HEK293 (cell line): ENCODE results near the gene DGCR2.

Experiments
- CTCF ChIA-PET: fragments of 350-600 bp; formaldehyde crosslinking; extraction: SDS; loops from one replicate; lab custom pipeline; 2021; ENCODE audit warnings: antibody characterized with exemption; lab: Yijun Ruan, JAX
- POLR2A ChIA-PET: fragments of 300-600 bp; formaldehyde crosslinking; extraction: SDS; loops from one replicate; lab custom pipeline; 2020; ENCODE audit warnings: antibody characterized with exemption, inconsistent platforms; lab: Yijun Ruan, JAX
- H3K27ac ChIP-seq: fragments of 200-500 bp; sonication (Bioruptor generic); 2 replicates; pipeline ENCODE4 v1.5.1; 2014; ENCODE audit warnings: low read depth, low read length, control low read depth, inconsistent platforms; ENCODE audit errors: extremely low read depth
- H3K36me3 ChIP-seq, 2 experiments: fragments of 200-500 bp in 1 of 2; sonication (Bioruptor generic) in 1 of 2; 1 replicate in 1 of 2; 2 replicates in 1 of 2; pipeline ENCODE4 v1.5.1; 2014 to 2017; ENCODE audit warnings: inconsistent platforms in 2 of 2, low read length in 2 of 2; ENCODE audit not compliant: control insufficient read depth in 2 of 2, insufficient read depth in 1 of 2
- H3K4me1 ChIP-seq: fragments of 200-500 bp; sonication (Bioruptor generic); 2 replicates; pipeline ENCODE4 v1.5.1; 2014; ENCODE audit warnings: mild to moderate bottlenecking, low read length, inconsistent platforms; ENCODE audit not compliant: control insufficient read depth, insufficient read depth
- H3K4me3 ChIP-seq: 2 replicates; pipeline ENCODE4 v1.5.1; 2011; ENCODE audit warnings: low read depth, mild to moderate bottlenecking, control low read depth, low read length, moderate library complexity
- H3K9me3 ChIP-seq: fragments of 200-500 bp; sonication (Bioruptor generic); 2 replicates; pipeline ENCODE4 v1.5.1; 2014; ENCODE audit warnings: low read depth, low read length, inconsistent platforms; ENCODE audit not compliant: control insufficient read depth, insufficient read depth
- SETDB1 ChIP-seq: IDR thresholded peaks from one replicate; pipeline ENCODE4 v1.6.1; 2017; ENCODE audit warnings: mild to moderate bottlenecking, low read length, moderate library complexity, mixed read lengths; ENCODE audit not compliant: insufficient read length
- TCF7L2 ChIP-seq: IDR thresholded peaks from 2 replicates; pipeline ENCODE4 v1.6.1; 2011; ENCODE audit warnings: low read depth, mild to moderate bottlenecking, inconsistent platforms, low read length, moderate library complexity, borderline replicate concordance
- ZBTB17 ChIP-seq: fragments of 450-650 bp; formaldehyde crosslinking; IDR thresholded peaks from 2 replicates; pipeline ENCODE4 v1.5.1; 2016; ENCODE audit warnings: missing biosample characterization, missing genetic modification characterization
- ZFP37 ChIP-seq: fragments of 450-650 bp; formaldehyde crosslinking; IDR thresholded peaks from 2 replicates; pipeline ENCODE4 v1.5.1; 2016; ENCODE audit warnings: missing biosample characterization, missing genetic modification characterization
- ZNF202 ChIP-seq: fragments of 450-650 bp; formaldehyde crosslinking; IDR thresholded peaks from 2 replicates; pipeline ENCODE4 v1.5.1; 2016; ENCODE audit warnings: missing biosample characterization, missing genetic modification characterization, borderline replicate concordance
- ZNF24 ChIP-seq: fragments of 450-650 bp; formaldehyde crosslinking; IDR thresholded peaks from 2 replicates; pipeline ENCODE4 v1.5.1; 2016; ENCODE audit warnings: missing biosample characterization, missing genetic modification characterization
- ZNF311 ChIP-seq: fragments of 450-650 bp; formaldehyde crosslinking; IDR thresholded peaks from 2 replicates; pipeline ENCODE4 v1.5.1; 2017; ENCODE audit warnings: missing biosample characterization, missing genetic modification characterization, borderline replicate concordance
- ZNF324 ChIP-seq: fragments of 450-650 bp; formaldehyde crosslinking; IDR thresholded peaks from 2 replicates; pipeline ENCODE4 v1.5.1; 2016; ENCODE audit warnings: missing biosample characterization, missing genetic modification characterization
- ZNF473 ChIP-seq: fragments of 450-650 bp; formaldehyde crosslinking; IDR thresholded peaks from 2 replicates; pipeline ENCODE4 v1.5.1; 2017; ENCODE audit warnings: missing biosample characterization, missing genetic modification characterization
- ZNF624 ChIP-seq: fragments of 450-650 bp; formaldehyde crosslinking; IDR thresholded peaks from 2 replicates; pipeline ENCODE4 v1.5.1; 2017; ENCODE audit warnings: missing biosample characterization, missing genetic modification characterization
- ZNF664 ChIP-seq: fragments of 450-650 bp; formaldehyde crosslinking; IDR thresholded peaks from 2 replicates; pipeline ENCODE4 v1.5.1; 2016; ENCODE audit warnings: missing biosample characterization, missing genetic modification characterization
- TF ChIP-seq, protein P1 (sequence below): fragments of 450-650 bp; formaldehyde crosslinking; IDR thresholded peaks from 2 replicates; pipeline ENCODE4 v1.5.1; 2016; ENCODE audit warnings: missing biosample characterization, missing genetic modification characterization
- TF ChIP-seq, protein P2 (sequence below): fragments of 450-650 bp; formaldehyde crosslinking; IDR thresholded peaks from 2 replicates; pipeline ENCODE4 v1.5.1; 2016; ENCODE audit warnings: missing biosample characterization, missing genetic modification characterization, low read depth
- TF ChIP-seq, protein P3 (sequence below): fragments of 450-650 bp; formaldehyde crosslinking; IDR thresholded peaks from 2 replicates; pipeline ENCODE4 v1.5.1; 2016; ENCODE audit warnings: missing biosample characterization, missing genetic modification characterization
- TF ChIP-seq, protein P4 (sequence below): fragments of 450-650 bp; formaldehyde crosslinking; IDR thresholded peaks from 2 replicates; pipeline ENCODE4 v1.5.1; 2017; ENCODE audit warnings: missing biosample characterization, mild to moderate bottlenecking, missing genetic modification characterization, moderate library complexity
- TF ChIP-seq, protein P5 (sequence below): fragments of 450-650 bp; formaldehyde crosslinking; IDR thresholded peaks from 2 replicates; pipeline ENCODE4 v1.5.1; 2016; ENCODE audit warnings: missing biosample characterization, missing genetic modification characterization

Gene DGCR2

DNA sequence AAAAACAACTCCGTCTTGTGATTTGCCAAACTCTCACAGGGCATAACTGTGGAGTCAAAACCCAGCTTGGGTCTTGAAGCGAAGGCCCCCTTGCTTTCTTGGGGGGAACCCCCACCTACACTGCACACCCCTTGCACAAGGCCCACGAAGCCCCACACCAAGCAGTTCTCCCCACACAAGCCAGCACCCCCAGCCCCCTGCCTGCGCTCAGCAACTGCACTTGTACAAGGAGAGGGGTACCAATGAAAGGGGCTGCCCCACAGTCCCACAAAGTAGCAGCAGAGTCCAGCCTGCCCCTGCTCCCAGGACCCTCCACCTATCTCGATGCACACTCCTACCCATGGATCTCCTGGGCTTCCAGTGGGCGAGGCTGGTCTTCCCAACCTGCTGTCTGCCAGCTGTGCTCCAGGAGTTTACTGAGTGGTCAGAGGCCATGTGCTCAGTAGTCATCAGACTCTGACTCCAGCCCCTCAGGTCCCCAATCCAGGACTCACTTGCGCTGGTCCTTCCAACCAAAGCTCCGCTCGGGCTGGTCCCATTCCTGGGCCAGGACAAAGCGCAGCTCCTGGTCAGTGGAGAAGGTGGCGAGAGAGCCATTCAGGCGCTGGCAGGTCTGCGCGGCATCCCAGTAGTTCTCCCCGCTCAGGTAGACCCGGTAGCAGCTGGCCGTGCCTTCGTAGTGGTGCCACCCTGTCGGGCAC lies 57.7 kb downstream of the DGCR2 start (continued):
- TF ChIP-seq, protein P1, sequence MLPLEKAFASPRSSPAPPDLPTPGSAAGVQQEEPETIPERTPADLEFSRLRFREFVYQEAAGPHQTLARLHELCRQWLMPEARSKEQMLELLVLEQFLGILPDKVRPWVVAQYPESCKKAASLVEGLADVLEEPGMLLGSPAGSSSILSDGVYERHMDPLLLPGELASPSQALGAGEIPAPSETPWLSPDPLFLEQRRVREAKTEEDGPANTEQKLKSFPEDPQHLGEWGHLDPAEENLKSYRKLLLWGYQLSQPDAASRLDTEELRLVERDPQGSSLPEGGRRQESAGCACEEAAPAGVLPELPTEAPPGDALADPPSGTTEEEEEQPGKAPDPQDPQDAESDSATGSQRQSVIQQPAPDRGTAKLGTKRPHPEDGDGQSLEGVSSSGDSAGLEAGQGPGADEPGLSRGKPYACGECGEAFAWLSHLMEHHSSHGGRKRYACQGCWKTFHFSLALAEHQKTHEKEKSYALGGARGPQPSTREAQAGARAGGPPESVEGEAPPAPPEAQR (tag by site-specific recombination) = no peak
- TF ChIP-seq ZNF324 (no peak), ZNF624 (no peak), ZNF311 (tag by site-specific recombination) (no peak), ZNF473 (tag by site-specific recombination) (no peak), ZNF24 (tag by site-specific recombination) (no peak), TCF7L2 (no peak)

DNA sequence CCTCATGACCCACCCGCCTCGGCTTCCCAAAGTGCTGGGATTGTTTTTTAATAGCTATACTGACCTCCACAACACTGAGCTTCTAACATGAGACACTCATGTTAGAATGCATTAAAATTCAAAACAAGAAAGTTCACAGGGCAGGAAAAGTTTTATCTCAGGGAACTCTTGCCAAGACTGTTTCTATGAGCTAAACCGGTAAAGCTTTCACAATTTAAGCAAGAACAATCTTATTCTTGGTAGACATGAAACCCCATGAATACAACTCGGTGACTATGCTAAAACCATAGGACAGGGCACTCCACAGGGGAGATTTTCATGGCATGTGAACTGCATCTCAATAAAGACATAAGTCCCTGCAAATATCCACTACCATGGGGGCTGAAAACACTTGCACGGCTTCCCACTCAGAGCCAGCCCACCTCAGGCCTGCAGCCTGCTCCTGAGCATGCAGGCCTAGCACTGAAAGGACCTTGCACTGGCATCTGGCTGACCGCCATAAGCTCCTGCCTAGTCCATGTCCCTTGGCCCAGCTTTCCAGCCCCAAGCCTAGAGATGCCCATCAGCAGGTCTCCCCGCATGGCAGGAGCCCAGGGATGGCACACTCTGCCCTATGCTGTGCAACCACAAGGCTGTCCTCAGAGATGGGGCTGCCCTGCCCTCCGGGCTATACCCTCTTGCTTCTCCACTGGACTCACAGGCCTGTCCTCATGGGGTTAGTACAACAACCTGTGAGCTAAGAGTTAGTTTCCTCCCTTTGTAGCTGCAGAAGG lies 58.4 kb downstream of the DGCR2 start:
- H3K36me3 ChIP-seq = peaks cover 5 to 96% of the 10 kb centered on the region in 2 experiments; a peak in 2 of 3 replicates

DNA sequence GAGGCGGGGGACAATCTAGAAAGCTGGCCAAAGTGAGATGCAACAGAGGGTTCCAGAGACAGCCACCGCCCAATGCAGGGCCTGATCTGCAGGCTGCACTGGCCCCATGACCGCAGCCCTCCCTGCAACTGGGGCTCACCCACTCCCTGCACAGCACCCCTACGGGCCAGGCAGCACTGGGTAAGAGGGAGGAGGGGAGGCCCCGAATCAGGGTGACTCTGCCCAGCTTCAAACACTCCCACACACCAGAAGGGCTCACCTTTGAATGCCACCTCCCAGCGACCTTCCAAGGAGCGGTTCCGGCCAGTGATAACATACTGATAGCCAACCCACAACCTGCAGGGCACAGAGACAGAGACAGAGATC lies 59.3 kb downstream of the DGCR2 start:
- no peaks in the 10 kb centered on the region for H3K4me1 ChIP-seq
- POLR2A ChIA-PET = no interaction called here
- CTCF ChIA-PET = no interaction called here
- H3K36me3 ChIP-seq = peaks cover 5 to 96% of the 10 kb centered on the region in 2 experiments; a peak in 2 of 3 replicates
- TF ChIP-seq, protein P2, sequence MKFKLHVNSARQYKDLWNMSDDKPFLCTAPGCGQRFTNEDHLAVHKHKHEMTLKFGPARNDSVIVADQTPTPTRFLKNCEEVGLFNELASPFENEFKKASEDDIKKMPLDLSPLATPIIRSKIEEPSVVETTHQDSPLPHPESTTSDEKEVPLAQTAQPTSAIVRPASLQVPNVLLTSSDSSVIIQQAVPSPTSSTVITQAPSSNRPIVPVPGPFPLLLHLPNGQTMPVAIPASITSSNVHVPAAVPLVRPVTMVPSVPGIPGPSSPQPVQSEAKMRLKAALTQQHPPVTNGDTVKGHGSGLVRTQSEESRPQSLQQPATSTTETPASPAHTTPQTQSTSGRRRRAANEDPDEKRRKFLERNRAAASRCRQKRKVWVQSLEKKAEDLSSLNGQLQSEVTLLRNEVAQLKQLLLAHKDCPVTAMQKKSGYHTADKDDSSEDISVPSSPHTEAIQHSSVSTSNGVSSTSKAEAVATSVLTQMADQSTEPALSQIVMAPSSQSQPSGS = no peak
- TF ChIP-seq, protein P3, sequence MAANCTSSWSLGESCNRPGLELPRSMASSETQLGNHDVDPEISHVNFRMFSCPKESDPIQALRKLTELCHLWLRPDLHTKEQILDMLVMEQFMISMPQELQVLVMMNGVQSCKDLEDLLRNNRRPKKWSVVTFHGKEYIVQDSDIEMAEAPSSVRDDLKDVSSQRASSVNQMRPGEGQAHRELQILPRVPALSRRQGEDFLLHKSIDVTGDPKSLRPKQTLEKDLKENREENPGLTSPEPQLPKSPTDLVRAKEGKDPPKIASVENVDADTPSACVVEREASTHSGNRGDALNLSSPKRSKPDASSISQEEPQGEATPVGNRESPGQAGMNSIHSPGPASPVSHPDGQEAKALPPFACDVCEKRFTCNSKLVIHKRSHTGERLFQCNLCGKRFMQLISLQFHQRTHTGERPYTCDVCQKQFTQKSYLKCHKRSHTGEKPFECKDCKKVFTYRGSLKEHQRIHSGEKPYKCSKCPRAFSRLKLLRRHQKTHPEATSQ (tag by site-specific recombination) = no peak
- TF ChIP-seq, protein P4, sequence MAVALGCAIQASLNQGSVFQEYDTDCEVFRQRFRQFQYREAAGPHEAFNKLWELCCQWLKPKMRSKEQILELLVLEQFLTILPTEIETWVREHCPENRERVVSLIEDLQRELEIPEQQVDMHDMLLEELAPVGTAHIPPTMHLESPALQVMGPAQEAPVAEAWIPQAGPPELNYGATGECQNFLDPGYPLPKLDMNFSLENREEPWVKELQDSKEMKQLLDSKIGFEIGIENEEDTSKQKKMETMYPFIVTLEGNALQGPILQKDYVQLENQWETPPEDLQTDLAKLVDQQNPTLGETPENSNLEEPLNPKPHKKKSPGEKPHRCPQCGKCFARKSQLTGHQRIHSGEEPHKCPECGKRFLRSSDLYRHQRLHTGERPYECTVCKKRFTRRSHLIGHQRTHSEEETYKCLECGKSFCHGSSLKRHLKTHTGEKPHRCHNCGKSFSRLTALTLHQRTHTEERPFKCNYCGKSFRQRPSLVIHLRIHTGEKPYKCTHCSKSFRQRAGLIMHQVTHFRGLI (tag by site-specific recombination) = no peak
- TF ChIP-seq, protein P5, sequence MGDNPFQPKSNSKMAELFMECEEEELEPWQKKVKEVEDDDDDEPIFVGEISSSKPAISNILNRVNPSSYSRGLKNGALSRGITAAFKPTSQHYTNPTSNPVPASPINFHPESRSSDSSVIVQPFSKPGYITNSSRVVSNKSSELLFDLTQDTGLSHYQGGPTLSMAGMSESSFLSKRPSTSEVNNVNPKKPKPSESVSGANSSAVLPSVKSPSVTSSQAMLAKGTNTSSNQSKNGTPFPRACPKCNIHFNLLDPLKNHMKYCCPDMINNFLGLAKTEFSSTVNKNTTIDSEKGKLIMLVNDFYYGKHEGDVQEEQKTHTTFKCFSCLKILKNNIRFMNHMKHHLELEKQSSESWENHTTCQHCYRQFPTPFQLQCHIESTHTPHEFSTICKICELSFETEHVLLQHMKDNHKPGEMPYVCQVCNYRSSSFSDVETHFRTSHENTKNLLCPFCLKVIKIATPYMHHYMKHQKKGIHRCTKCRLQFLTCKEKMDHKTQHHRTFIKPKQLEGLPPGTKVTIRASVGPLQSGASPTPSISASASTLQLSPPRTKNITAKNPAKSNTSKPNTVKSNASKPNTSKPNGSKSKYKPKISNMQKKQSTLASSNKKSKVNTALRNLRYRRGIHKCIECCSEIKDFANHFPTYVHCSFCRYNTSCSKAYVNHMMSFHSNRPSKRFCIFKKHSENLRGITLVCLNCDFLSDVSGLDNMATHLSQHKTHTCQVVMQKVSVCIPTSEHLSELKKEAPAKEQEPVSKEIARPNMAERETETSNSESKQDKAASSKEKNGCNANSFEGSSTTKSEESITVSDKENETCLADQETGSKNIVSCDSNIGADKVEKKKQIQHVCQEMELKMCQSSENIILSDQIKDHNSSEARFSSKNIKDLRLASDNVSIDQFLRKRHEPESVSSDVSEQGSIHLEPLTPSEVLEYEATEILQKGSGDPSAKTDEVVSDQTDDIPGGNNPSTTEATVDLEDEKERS (tag by site-specific recombination) = no peak
- TF ChIP-seq ZNF202 (tag by site-specific recombination) (no peak), SETDB1 (no peak), ZBTB17 (no peak), ZFP37 (tag by site-specific recombination) (no peak), ZNF664 (tag by site-specific recombination) (no peak)
- H3K9me3 ChIP-seq = no peaks in the 10 kb centered on the region
- no peak overlapping the region for H3K27ac ChIP-seq
- no peak overlapping the region for H3K4me3 ChIP-seq

More for the DNA sequence above, 58.4 kb downstream of the DGCR2 start:
- H3K27ac ChIP-seq = no peak overlapping the region
- CTCF ChIA-PET = no interaction called here
- no peaks in the 10 kb centered on the region for H3K9me3 ChIP-seq
- TF ChIP-seq, protein P4 (tag by site-specific recombination) = no peak
- H3K4me1 ChIP-seq = no peaks in the 10 kb centered on the region
- POLR2A ChIA-PET = no interaction called here
- no peak overlapping the region for H3K4me3 ChIP-seq
